Stimulated activated memory B cell treated with anti-CD40 and anti-IgM and Interleukin-4, amounts not matched to agents 10 μg/mL and 1 μg/mL and 100 μg/mL, for 72 hours (primary cell): ENCODE data around the gene TBC1D10A.
"Not testable (repeated sequence)": the region's sequence is repeated elsewhere in the genome, so short reads cannot be mapped to it uniquely, and the experiment has no call there.

Source experiments
- ATAC-seq: fragments of 150-1000 bp; cut with Tn5 transposase; 2 replicates; pipeline ENCODE4 v1.10.0; 2021
- H3K27ac Mint-ChIP-seq: one replicate; pipeline ENCODE4 v1.8.0; 2022; ENCODE audit warnings: mild to moderate bottlenecking, mixed read lengths
- H3K27me3 Mint-ChIP-seq: one replicate; pipeline ENCODE4 v1.8.0; 2022; ENCODE audit warnings: mixed read lengths
- H3K36me3 Mint-ChIP-seq: one replicate; pipeline ENCODE4 v1.8.0; 2022; ENCODE audit warnings: mixed read lengths
- H3K4me1 Mint-ChIP-seq: one replicate; pipeline ENCODE4 v1.8.0; 2022; ENCODE audit warnings: mixed read lengths
- H3K4me3 Mint-ChIP-seq: one replicate; pipeline ENCODE4 v1.8.0; 2022; ENCODE audit warnings: mild to moderate bottlenecking, moderate library complexity, mixed read lengths
- H3K9me3 Mint-ChIP-seq: one replicate; pipeline ENCODE4 v1.8.0; 2022; ENCODE audit warnings: mixed read lengths

Gene TBC1D10A

DNA sequence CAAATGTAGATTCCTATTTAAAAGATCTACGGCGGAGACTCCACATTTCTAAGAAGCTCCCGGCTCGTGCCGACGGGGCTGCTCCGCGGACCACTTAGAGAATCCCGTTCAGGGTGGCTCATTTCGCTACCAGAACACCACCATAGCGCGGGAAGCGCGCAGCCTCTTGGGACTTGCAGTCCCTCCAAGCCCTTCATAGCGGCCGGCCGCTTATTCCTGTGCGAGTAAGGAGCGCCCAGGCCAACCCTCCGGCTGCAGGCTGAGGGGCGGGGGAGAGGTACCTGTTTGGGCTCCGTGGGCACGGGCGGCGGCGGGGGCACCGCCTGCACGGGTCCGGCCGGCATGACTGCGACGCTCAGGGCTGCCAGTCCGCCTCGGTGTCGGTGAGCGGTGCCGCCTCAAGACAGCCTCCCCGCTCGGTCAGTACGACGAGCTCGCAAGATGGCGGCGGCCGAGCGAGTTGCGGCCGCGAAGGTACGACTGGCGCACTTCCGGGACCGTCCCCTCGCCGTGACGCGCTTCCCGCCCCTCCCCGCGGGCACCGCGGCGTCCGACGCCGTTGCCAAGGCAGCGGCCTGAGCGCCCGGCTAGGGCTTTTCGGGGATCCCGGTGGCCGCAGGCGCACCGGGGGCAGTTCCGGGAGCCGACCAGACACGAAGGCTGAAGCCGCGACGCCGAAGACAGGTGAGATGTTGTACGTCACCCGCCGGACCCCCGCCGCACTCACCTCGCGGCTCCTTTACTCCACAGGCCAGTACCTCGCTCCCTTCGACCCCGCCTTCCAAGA lies 29.9 kb upstream of the TBC1D10A start, which contains the start of the genes CCDC157 and SF3A1:
Gene CCDC157 (plus strand): TSS at position 559 of the 787 bp plus-strand sequence. CDS start 8,994 bp downstream, outside the sequence.
Gene SF3A1 (minus strand): TSS at position 446 of the 787 bp plus-strand sequence. CDS start 102 bp downstream, at position 344.
- H3K36me3 Mint-ChIP-seq: peaks cover 22% of the 10 kb centered on the region
- ATAC-seq: peak; percentile 97
- peaks cover 52% of the 10 kb centered on the region for H3K4me1 Mint-ChIP-seq
- H3K4me3 Mint-ChIP-seq: peak within 1 kb of the TSS; percentile 95
- H3K27ac Mint-ChIP-seq: peak within 1 kb of the TSS; percentile 90
- no peaks in the 10 kb centered on the region for H3K9me3 Mint-ChIP-seq
- no peaks in the 10 kb centered on the region for H3K27me3 Mint-ChIP-seq

DNA sequence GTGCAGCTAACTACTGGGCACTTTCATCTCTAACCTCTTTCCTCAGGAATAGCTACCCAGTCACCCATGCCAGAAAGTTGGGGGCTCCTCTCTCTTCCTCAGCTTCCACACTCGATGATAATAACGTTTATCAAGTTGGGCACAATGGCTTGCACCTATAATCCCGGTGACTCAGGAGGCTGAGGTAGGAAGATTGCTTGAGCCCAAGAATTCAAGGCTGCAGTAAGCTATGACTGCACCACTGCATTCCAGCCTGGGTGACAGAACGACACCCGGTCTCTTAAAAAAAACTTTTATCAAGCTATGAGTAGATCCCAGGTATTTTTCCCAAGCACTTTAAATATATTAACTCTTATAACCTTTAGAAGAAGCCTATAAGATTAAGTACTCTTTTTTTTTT lies 27.9 kb upstream of the TBC1D10A start:
- no peak for ATAC-seq
- Mint-ChIP-seq H3K36me3 (peaks cover 36% of the 10 kb centered on the region), H3K9me3 (no peaks in the 10 kb centered on the region), H3K4me1 (peaks cover 68% of the 10 kb centered on the region), H3K27me3 (no peaks in the 10 kb centered on the region), H3K27ac (peak overlapping the region; percentile 90), H3K4me3 (peak overlapping the region; percentile 95)

DNA sequence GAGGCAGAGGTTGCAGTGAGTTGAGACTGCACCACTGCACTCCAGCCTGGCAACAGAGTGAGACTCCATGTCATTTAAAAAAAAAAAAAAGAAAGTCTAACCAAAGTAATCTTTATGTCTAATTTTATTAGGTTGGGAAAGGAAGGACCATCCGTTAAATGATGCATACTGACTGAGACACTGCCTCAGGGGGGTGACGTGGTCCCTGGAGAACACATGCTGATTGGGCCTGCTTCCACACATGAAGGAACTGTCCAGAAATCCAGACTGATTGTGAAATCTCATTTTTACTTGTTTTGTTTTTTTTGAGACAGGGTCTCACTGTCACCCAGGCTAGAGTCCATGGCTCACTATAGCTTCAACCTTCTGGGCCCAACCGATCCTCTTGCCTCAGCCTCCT lies 24.5 kb upstream of the TBC1D10A start:
- no peaks in the 10 kb centered on the region for H3K9me3 Mint-ChIP-seq
- H3K4me3 Mint-ChIP-seq: no peak overlapping the region
- no peak overlapping the region for H3K27ac Mint-ChIP-seq

DNA sequence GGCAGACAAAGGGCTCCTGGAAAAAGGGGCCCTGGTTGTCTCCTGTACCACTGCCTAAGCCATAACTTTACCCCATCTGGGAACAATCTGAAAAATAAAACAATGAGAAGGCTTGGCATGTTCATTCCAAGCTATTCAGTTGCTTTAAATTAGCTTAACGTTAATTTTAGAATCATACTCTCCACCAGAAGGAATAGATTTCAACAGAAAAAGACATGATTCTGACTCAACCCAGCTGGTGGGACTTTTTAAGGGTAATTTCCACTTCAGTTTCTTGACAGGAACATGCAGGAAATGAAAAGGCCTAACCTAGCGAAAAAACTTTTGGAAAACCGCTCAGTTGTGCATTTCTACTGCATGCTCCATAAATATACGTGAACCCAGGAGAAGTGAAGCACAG lies 22.1 kb upstream of the TBC1D10A start:
- Mint-ChIP-seq H3K4me3 (peak overlapping the region; percentile 48), H3K27me3 (no peaks in the 10 kb centered on the region), H3K9me3 (no peaks in the 10 kb centered on the region), H3K4me1 (peaks cover 52% of the 10 kb centered on the region), H3K36me3 (peaks cover 52% of the 10 kb centered on the region), H3K27ac (peak overlapping the region; percentile 91)
- peak; percentile 62 for ATAC-seq

More for the DNA sequence above, 24.5 kb upstream of the TBC1D10A start:
- ATAC-seq: no peak
- H3K36me3 Mint-ChIP-seq: peaks cover 51% of the 10 kb centered on the region
- H3K27me3 Mint-ChIP-seq: no peaks in the 10 kb centered on the region
- peaks cover 76% of the 10 kb centered on the region for H3K4me1 Mint-ChIP-seq

- peak overlapping the region; percentile 91 for H3K27ac Mint-ChIP-seq
- no peaks in the 10 kb centered on the region for H3K27me3 Mint-ChIP-seq
- H3K4me3 Mint-ChIP-seq: peak overlapping the region; percentile 48
- H3K9me3 Mint-ChIP-seq: no peaks in the 10 kb centered on the region
- peaks cover 48% of the 10 kb centered on the region for H3K4me1 Mint-ChIP-seq
- peaks cover 52% of the 10 kb centered on the region for H3K36me3 Mint-ChIP-seq
- ATAC-seq: peak; percentile 67
Observed at GRCh38 chr22:30348404-30348803, 21.7 kb upstream of the TBC1D10A start.

- peak; percentile 65 for ATAC-seq
- H3K9me3 Mint-ChIP-seq: no peaks in the 10 kb centered on the region
- H3K36me3 Mint-ChIP-seq: peaks cover 55% of the 10 kb centered on the region
- peak overlapping the region; percentile 91 for H3K27ac Mint-ChIP-seq
- peaks cover 48% of the 10 kb centered on the region for H3K4me1 Mint-ChIP-seq
- H3K4me3 Mint-ChIP-seq: no peak overlapping the region
- no peaks in the 10 kb centered on the region for H3K27me3 Mint-ChIP-seq
Observed at GRCh38 chr22:30347255-30347892, 20.6 kb upstream of the TBC1D10A start.

DNA sequence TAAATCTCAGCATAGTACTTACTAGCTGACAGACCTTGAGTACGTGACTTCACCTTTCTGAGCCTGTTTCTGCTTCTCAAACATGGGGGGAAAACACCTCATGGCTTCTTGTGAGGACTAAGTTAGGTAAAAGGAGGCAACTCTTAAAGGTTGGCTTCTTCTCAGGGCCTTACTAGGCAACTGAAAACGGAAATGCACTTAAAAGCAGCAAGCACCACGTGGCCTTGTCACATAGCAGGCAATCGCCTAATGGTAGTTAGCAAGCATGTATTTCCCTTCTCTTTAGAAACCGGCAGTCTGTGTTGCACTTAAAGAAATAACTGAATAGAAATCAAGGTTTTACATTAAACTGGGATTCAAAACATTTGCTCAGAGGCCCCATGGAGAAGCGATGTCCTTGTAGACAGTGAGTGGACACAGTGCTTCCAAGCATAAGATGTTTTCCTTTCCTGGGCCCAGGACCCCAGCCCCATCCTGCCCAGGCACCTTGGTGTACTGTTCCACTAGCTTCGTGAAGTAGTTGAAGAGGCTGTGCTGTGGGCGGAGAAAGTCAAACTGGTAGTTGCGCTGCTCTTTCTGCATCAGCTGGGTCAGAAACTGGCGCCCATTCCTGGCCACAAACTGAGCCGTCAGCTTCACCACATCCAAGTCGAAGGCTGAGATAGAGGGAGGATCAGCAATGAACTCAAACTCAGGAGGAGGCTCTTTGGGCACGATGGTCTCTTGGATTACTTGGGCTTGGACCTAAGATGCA lies 17.9 kb upstream of the TBC1D10A start:
- no peak overlapping the region for H3K4me3 Mint-ChIP-seq
- no peak overlapping the region for H3K27ac Mint-ChIP-seq
- H3K9me3 Mint-ChIP-seq: no peaks in the 10 kb centered on the region
- ATAC-seq: no peak
- no peaks in the 10 kb centered on the region for H3K27me3 Mint-ChIP-seq
- peaks cover 25% of the 10 kb centered on the region for H3K4me1 Mint-ChIP-seq
- H3K36me3 Mint-ChIP-seq: peaks cover 58% of the 10 kb centered on the region

DNA sequence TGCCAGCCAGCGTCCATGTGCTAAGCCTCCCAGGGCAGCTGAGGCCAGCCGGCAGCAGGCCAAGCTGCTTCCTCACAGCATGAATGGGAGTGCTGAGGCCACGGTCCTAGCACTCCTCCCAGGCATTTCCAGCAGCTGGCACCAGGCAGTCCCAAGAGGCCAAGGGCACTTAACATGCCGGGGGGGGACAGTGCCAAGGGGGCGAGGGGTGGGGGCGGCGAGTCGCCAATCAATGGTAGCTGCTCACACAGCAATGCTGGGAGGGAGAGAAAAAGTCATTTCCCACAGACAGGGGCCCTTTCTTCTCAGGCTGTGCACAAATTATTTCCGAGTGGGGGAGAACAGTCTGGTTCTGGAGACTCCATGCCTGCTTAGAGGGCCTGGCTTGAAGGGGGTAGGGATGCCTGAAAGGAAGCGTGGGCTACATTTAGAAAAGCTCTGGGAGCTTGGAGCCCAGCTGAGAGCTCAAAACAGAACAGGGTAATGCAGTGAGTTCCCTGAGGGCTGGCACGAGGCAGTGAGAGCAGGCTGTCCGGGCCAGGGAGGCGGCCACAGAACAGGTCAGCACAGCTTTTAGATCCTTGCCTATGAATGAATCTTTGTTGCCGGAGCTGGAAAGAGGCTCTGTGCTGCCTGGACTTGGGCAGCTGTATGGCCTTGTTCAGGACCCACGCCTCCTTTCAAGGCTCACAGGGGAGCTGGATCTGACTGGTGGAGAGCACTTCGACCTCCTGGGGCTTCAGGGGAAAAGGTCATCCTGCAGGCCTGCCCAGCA lies 14.4 kb upstream of the TBC1D10A start:
- H3K4me1 Mint-ChIP-seq: no peaks in the 10 kb centered on the region
- ATAC-seq: no peak
- no peaks in the 10 kb centered on the region for H3K9me3 Mint-ChIP-seq
- no peak overlapping the region for H3K27ac Mint-ChIP-seq
- H3K4me3 Mint-ChIP-seq: no peak overlapping the region
- no peaks in the 10 kb centered on the region for H3K27me3 Mint-ChIP-seq
- peaks cover 75% of the 10 kb centered on the region for H3K36me3 Mint-ChIP-seq

DNA sequence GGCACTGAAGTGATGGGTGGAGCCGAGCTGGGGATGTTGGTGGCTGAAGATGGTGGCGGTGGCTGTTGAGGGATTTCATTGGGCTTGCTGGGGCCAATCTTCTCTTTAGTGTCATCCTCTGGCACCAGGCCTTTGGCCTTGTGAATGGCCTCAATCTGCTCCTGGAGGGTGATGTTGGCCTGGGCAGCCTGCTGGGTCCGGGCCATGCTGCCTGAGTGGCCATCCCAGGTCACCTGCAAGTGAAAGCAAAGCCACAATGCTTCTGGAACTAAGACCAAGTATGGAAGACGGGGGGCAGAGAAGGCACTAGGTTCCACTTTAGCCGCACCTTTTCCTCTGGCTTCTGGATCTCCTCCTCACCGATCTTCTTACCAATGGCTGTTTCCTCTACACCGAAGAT lies 12.1 kb upstream of the TBC1D10A start:
- H3K27ac Mint-ChIP-seq: no peak overlapping the region
- H3K36me3 Mint-ChIP-seq: peaks cover 89% of the 10 kb centered on the region
- H3K4me3 Mint-ChIP-seq: no peak overlapping the region
- no peak for ATAC-seq
- H3K4me1 Mint-ChIP-seq: peaks cover 8% of the 10 kb centered on the region
- H3K9me3 Mint-ChIP-seq: no peaks in the 10 kb centered on the region
- no peaks in the 10 kb centered on the region for H3K27me3 Mint-ChIP-seq

- not testable (repeated sequence) for H3K27me3 Mint-ChIP-seq, H3K4me1 Mint-ChIP-seq, H3K4me3 Mint-ChIP-seq, ATAC-seq, H3K27ac Mint-ChIP-seq, H3K9me3 Mint-ChIP-seq
- peaks cover 88% of the 10 kb centered on the region for H3K36me3 Mint-ChIP-seq
Observed at GRCh38 chr22:30338341-30338740, 11.6 kb upstream of the TBC1D10A start.

- Mint-ChIP-seq H3K36me3 (peaks cover 92% of the 10 kb centered on the region), H3K27me3 (no peaks in the 10 kb centered on the region), H3K4me1 (peaks cover 8% of the 10 kb centered on the region), H3K4me3 (no peak overlapping the region), H3K9me3 (no peaks in the 10 kb centered on the region), H3K27ac (no peak overlapping the region)
- no peak for ATAC-seq
Observed at GRCh38 chr22:30337461-30337778, 10.7 kb upstream of the TBC1D10A start.

- no peaks in the 10 kb centered on the region for H3K9me3 Mint-ChIP-seq
- no peaks in the 10 kb centered on the region for H3K27me3 Mint-ChIP-seq
- peaks cover 89% of the 10 kb centered on the region for H3K36me3 Mint-ChIP-seq
- H3K27ac Mint-ChIP-seq: no peak overlapping the region
- H3K4me3 Mint-ChIP-seq: no peak overlapping the region
- H3K4me1 Mint-ChIP-seq: peaks cover 8% of the 10 kb centered on the region
- no peak for ATAC-seq
Observed at GRCh38 chr22:30336752-30337460, 10.2 kb upstream of the TBC1D10A start.

DNA sequence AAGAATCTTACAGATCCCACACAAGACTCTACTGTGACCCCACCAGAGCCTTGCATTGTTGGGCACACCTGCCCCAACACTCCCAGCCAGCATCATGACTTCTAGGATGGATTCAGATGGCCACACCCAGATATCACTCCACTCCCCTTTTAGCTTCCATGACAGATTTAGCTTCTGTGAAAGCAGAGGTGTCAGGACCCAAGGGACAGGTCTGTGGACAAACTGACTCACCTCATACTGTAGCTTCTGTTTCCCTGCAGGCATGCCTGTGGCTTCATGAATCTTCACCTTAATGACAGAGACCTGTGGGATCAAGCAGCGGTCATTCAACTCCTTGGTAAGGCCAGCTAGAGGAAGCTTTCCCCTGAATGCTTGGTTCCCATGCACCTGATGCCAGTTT lies 8.5 kb upstream of the TBC1D10A start:
- Mint-ChIP-seq H3K4me1 (peaks cover 8% of the 10 kb centered on the region), H3K27ac (no peak overlapping the region), H3K36me3 (peaks cover 81% of the 10 kb centered on the region), H3K9me3 (no peaks in the 10 kb centered on the region), H3K27me3 (no peaks in the 10 kb centered on the region), H3K4me3 (no peak overlapping the region)
- ATAC-seq: peak; percentile 58

DNA sequence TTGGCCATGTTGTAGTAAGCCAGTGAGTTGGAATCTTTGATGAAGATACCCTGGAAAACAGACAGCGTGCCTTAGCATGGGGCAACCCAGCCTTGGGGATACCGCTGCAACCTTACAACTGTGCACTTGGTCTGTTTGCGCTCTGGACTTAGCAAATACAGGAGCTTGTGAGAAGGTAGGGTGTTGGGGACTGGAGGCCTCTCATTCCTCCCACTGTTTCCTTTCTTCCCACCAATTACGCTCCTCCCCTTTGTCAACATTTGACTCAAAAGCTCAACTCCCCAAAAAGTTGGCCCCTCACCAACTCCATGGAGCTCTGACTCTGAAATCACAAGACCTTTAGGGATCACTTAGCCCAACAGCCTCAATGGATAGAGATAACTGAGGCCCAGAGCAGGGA lies 7.9 kb upstream of the TBC1D10A start:
- no peak overlapping the region for H3K4me3 Mint-ChIP-seq
- H3K36me3 Mint-ChIP-seq: peaks cover 81% of the 10 kb centered on the region
- peaks cover 8% of the 10 kb centered on the region for H3K4me1 Mint-ChIP-seq
- no peak overlapping the region for H3K27ac Mint-ChIP-seq
- no peaks in the 10 kb centered on the region for H3K27me3 Mint-ChIP-seq
- H3K9me3 Mint-ChIP-seq: no peaks in the 10 kb centered on the region
- ATAC-seq: no peak
